Stimulated activated CD8-positive, alpha-beta memory T cell treated with anti-CD3 and anti-CD28 coated beads, Interleukin-4, amount 100 ng/mL, for 1 hour (primary cell): ENCODE results near the gene MELTF.

Source experiments
- DNase-seq, 2 donors: peaks; one replicate each; pipeline ENCODE4 v3.0.0-alpha.2; 2020; ENCODE audit warnings: low read depth in 2 of 2, low spot score in 1 of 2

Gene MELTF

DNA sequence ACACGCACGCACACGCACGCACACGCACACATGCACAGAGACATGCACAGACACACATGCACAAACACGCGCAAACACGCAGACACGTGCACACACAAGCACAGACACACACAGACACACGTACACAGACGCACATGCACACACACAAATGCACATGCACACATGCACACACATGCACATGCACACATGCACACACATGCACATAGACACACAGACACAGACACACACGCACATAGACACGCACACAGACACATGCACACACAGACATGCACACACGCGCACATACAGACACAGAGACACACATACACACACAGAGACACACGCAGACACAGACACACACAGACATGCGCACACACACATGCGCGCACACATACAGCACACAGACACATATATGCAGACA is 34.6 kb downstream of the MELTF start:
- DNase-seq: no peak

- no peak for DNase-seq
Observed at GRCh38 chr3:196994056-196994455, 35.6 kb downstream of the MELTF start.

GRCh38 chr3:196992461-196993065 is 37.1 kb downstream of the MELTF start:
- DNase-seq: no peak

DNA sequence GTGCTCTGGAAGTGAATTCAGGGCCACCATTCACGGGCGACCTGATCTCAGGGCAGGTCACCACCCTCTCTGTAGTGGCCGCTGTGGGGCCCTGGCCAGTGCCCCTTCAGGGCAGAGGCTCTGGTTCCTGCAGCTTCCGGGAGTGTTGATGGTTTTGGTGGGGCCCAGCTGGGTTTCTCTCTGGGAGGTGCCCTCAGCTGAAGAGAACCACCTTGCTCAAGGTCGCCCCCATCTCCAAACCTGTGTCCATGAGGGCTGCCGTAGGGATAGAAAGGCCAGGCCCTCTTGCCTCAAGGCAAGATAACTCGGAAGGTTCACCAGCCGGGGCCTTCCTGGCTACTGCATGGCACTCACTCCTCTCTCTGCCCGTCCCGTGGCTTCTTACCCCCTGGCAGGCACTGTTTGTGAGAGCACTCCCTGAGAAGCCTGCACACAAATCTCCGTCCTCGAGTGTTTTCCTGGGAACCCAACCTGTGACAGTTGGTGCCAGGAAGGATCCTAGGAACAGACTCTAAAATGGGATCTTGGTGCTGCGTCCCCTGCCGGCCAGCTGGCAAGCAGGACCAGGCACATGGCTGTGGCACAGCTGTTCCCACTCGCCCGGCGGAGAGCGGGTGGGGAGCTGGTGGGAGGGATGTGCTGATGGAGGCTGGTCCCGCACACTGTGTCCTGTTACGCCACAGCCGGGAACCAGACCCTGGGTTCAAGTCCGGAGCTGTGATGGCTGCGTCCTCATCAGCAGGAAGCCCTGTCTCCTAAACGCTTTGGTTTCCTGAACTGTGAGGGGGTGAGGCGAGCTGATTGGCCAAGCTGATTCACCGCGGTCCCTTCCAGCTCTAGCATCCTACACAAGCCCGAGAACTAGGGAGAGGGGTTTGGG is 37.8 kb downstream of the MELTF start:
- no peak for DNase-seq

- DNase-seq: no peak
Observed at GRCh38 chr3:196990601-196991007, 39.0 kb downstream of the MELTF start.

DNA sequence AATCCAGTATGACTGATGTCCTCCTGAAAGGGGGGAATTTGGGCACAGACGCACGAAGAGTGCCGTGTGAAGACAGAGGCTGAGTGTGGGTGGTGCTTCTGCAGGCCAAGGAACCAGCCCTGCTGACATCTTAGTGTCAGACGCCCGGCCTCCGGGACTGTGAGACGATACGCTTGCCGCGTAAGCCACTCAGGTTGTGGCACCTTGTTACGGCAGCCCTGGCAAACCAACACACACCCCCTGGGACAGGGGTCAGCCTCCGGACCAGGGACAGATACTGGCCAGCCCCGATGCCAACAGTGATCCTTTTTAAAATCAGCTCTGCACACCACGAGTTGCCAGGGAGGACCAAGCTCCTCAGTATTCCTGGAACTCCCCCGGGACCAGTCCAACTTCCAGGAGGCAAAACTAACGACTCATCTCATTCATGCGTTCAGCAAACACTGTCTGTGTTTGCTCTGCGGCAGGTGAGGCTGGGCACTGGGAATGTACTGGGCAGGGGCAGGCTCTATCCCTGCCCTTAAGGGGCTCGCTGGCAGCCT is 39.8 kb downstream of the MELTF start:
- no peak for DNase-seq

DNA sequence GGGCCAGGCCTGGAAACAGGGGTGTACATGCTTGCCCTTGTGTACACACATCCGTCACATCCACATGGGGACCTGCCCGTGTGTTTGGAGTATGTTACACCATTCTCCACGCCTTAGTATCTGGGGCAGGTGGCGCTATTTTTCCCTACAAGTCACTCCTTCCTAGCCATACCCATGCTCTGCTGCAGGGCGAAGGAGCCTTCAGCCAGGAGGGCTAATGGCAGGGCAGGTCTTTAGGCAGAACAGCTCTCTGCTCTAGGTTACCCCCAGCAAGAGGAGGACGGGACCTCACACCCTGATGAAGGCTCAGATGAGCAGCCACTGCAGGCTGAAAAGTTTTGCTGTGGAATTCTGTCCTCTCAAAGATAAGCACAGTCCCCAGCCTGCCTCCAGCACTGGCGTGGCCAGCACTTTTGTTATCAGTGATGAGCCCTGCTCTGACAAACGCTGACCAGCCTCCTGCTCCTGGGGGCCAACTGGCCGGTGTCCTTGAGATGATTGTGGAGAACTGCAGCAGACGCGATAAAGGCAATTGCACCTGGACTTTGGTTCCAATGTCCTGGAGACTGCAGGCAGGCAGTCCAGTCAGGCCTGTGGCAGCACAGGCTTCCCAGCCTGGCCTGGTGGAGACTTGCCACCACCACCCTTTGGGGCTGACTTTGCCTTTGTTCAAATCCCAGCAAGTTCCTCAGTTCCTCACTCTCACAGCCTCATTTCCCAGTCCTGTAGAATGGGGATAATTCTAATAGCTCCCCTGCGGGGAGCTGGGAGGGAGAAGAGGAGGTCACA is 41.2 kb downstream of the MELTF start:
- no peak for DNase-seq

GRCh38 chr3:196987022-196987421 is 42.6 kb downstream of the MELTF start:
- DNase-seq: no peak

DNA sequence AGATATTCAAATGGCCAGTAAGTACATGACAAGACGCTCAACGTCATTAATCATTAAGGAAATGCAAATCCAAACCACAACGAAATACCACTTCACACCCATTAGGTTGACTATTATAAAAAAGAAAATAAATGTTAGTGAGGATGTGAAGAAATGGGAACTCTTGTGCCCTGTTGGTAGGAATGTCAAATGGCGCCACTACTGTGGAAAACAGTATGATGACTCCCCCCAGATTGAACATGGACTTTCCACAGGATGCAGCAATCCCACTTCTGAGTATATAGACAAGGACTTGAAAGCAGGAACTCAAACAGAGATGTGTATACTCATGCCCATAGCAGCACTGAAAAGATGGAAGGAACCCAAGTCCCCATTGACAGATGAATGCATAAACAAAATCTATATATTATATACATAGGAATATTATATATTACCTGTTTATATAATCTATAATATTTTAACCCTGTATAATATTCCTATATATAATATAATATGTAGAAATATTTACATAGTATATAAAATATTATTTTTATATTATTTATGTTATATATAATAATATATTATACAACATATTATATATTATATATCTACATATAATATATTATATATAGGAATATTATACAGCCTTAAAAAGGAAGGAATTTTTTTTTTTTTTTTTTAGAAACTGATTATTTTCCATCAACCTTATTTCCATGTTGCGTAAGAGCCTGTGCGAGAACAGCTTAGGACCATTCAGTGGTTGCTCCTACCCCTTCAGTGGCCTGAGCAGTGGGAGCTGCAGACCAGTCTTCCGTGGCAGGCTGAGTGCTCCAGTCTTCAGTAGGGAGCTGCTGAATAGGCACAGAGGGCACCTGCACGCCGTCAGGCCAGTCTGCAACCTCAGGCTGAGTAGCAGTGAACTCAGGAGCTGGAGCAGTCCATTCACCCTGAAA is 43.4 kb downstream of the MELTF start:
- no peak for DNase-seq

- DNase-seq: no peak
Observed at GRCh38 chr3:196985298-196985697, 44.3 kb downstream of the MELTF start.

GRCh38 chr3:196983186-196983585 is 46.4 kb downstream of the MELTF start:
- DNase-seq: no peak

DNA sequence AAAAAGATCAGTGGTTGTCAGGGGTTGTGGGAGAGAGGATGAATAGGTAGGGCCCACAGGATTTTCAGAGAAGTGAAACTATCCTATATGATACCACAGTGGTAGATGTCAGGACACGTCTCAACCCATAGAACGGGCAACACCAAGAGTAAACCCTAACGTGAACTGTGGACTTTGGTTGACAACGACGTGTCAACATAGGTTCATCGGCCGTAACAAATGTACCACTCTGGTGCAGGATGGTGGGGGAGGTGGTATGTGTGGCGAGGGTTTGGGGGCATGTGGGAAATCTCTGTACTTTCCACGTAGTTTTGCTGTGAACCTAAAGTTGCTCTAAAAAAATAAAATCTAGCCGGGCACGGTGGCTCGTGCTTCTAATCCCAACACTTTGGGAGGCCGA is 48.0 kb downstream of the MELTF start:
- no peak for DNase-seq

DNA sequence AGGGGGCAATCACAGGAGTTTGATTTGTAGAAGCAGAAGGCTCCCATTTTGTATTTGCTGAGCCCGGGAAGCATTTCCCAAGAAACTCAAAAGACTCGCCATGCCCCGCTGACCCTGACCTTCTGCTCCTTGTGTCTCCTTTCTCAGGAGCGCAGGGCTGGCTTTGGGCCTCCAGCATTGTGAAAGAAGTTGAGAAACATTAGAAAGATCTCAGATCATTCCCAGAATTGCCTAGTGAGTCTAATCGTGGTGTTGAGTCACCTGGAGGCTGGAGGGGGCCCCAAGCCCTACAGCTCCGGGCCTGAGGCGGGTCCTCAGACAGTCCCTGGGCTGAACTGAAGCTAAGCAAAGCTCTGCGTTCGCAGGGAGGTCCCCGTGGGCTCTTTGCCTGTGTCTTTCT is 50.1 kb downstream of the MELTF start:
- no peak for DNase-seq

DNA sequence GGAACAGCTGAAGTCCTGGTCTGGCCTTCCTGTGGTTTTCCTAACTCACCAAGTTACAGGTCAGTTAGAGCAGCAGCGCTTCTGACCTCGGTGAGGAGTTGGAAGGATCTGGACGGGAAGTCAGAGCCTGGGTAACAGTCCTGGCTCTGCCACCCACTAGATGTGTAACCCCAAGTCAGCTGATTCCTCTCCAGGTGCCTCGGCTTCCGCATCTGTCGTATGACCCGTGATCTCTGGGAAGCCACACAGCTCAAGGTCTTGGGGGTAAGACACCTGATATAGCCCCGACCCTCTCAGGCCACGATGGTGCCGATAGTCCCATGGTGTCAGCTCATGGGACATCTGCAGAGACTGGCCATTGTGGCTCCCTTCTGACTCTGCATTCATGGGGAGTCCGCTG is 52.7 kb downstream of the MELTF start:
- DNase-seq: no peak

DNA sequence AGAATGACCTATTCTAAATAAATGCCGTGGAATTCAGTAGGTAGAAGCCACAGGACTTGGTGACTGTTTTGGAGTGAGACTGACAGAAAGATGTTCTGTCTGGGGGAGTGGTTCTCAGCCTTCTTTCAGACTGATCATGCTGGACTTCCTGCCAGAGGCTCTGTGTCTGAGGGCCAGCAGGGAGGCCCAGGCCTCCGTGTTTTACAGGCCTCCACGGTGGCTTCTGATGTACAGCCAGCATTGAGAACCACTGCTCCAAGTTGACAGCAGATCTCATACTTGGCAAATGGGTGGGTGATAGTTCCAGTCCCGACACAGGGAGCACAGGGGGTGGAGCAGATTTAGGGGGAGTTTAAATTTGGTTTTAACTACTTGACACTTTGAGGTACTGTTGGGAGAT is 54.3 kb downstream of the MELTF start:
- DNase-seq: no peak

- no peak for DNase-seq
Observed at GRCh38 chr3:196974661-196975060, 55.0 kb downstream of the MELTF start.

- DNase-seq: no peak
Observed at GRCh38 chr3:196971094-196971698, 58.4 kb downstream of the MELTF start.

DNA sequence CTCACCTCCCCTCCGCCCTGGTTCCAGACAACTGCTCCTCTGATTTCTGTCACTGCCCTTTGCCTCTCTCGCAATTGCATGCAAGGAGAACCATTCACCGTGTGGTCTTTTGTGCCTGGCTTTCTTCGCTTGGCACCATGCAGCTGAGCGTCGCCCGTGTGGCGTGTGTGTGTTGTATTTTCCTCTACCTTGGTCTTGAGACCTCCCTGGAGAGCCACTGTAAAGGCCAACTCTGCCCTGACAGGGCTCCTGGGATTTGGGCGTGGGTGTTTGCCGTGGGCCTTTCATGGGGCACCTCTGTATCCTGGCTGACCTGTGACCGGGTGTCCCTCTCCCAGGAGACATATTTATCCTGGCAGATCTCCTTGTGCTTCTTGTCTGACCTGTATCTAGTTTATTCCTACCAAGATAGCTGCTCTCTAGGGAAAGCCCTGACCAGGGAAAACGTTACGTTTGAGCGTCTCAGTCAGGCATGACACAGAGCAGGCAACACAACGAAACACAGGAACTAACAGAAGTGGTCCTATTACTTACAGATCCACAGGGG is 59.0 kb downstream of the MELTF start:
- DNase-seq: no peak

DNA sequence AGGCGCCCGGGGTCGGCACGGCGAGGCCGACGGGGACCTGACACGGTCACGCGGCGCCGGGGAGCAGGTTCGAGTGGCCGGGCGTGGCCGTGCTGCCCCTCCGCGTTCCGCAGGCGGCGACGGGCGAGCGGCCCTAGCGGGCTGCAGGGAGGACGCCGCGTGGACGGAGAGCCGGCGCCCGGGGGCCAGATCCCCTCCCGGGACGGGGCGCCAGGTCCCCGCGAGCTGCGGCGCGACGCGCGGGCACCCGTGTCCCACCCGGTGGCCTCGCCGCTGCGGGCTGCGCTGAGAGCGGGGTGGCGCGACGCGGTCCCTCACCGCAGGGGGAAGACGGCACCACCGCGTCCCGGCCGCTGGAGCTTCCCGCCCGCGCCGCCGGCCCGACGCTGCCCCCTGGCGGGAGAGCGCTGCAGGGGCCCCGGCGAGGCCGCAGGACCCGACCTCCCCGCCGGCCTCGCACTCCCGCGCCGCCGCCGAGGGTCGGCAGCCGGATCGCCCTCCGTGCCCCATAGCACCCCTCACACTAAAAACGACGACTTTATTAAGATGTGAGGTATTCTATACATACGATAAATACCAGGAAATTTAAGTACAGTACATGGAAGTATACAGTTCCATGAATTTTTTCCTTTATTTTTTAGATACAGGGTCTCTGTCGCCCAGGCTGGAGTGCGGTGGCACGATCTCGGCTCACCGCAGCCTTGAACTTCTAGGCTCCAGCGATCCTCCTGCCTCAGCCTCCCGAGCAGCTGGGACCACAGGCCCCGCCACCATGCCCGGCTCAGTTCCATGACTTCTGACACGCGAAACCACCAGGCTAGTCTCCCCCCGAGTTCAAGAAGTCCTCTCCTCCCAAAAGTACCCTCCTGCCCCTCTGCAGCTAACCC is 59.7 kb downstream of the MELTF start:
- DNase-seq: peak; percentile 10 to 33
